Measurements from ENCODE around the gene PSAPL1.
"Not testable (repeated sequence)": the region's sequence is repeated elsewhere in the genome, so short reads cannot be mapped to it uniquely, and the experiment has no call there.

The PSAPL1 gene

GRCh38 chr4:7457201-7458065, 22.7 kb upstream of the PSAPL1 start:
- Histone ChIP-seq H3K9me3 (ENCODE audit: control insufficient read depth, low read length) (no peaks in the 10 kb centered on the region), H3K36me3 (ENCODE audit: control insufficient read depth, insufficient read depth, low read length) (no peaks in the 10 kb centered on the region), H3K27ac (no peak overlapping the region), H3K9ac (no peak overlapping the region), H2AFZ (no peak overlapping the region), H3K4me3 (ENCODE audit: low read depth, low read length) (no peak overlapping the region), H3K79me2 (no peaks in the 10 kb centered on the region), H3K27me3 (ENCODE audit: control insufficient read depth, insufficient read depth, low read length) (no peaks in the 10 kb centered on the region), H3K4me1 (no peaks in the 10 kb centered on the region), H3K4me2 (ENCODE audit: low read length) (no peak overlapping the region)
- no peak for TF ChIP-seq CTCF (IDR thresholded peaks at IDR 0.05)

- H3K4me1 ChIP-seq; H3K36me3 ChIP-seq (ENCODE audit: control insufficient read depth, insufficient read depth, low read length); H3K27ac ChIP-seq; H2AFZ ChIP-seq; H3K27me3 ChIP-seq (ENCODE audit: control insufficient read depth, insufficient read depth, low read length); H3K9me3 ChIP-seq (ENCODE audit: control insufficient read depth, low read length); H3K9ac ChIP-seq; H3K79me2 ChIP-seq; H3K4me2 ChIP-seq (ENCODE audit: low read length); H3K4me3 ChIP-seq (ENCODE audit: low read depth, low read length): not testable (repeated sequence)
Observed at GRCh38 chr4:7452802-7453201, 18.1 kb upstream of the PSAPL1 start.

- H3K4me2 ChIP-seq (ENCODE audit: low read length): no peak overlapping the region
- no peaks in the 10 kb centered on the region for H3K27me3 ChIP-seq (ENCODE audit: control insufficient read depth, insufficient read depth, low read length)
- H2AFZ ChIP-seq: no peak overlapping the region
- H3K4me3 ChIP-seq (ENCODE audit: low read depth, low read length): no peak overlapping the region
- no peaks in the 10 kb centered on the region for H3K4me1 ChIP-seq
- no peak overlapping the region for H3K27ac ChIP-seq
- no peaks in the 10 kb centered on the region for H3K9me3 ChIP-seq (ENCODE audit: control insufficient read depth, low read length)
- no peaks in the 10 kb centered on the region for H3K36me3 ChIP-seq (ENCODE audit: control insufficient read depth, insufficient read depth, low read length)
- TF ChIP-seq CTCF (IDR thresholded peaks at IDR 0.05): no peak
- no peak overlapping the region for H3K9ac ChIP-seq
- no peaks in the 10 kb centered on the region for H3K79me2 ChIP-seq
Observed at GRCh38 chr4:7451800-7452199, 17.1 kb upstream of the PSAPL1 start.

GRCh38 chr4:7451434-7451789, 16.7 kb upstream of the PSAPL1 start:
- H3K4me1 ChIP-seq: no peaks in the 10 kb centered on the region
- H2AFZ ChIP-seq: no peak overlapping the region
- H3K27ac ChIP-seq: no peak overlapping the region
- H3K79me2 ChIP-seq: no peaks in the 10 kb centered on the region
- no peak overlapping the region for H3K4me3 ChIP-seq (ENCODE audit: low read depth, low read length)
- no peaks in the 10 kb centered on the region for H3K36me3 ChIP-seq (ENCODE audit: control insufficient read depth, insufficient read depth, low read length)
- no peak for TF ChIP-seq CTCF (IDR thresholded peaks at IDR 0.05)
- H3K9me3 ChIP-seq (ENCODE audit: control insufficient read depth, low read length): no peaks in the 10 kb centered on the region
- no peak overlapping the region for H3K4me2 ChIP-seq (ENCODE audit: low read length)
- H3K27me3 ChIP-seq (ENCODE audit: control insufficient read depth, insufficient read depth, low read length): no peaks in the 10 kb centered on the region
- no peak overlapping the region for H3K9ac ChIP-seq

- Histone ChIP-seq H3K4me2 (ENCODE audit: low read length) (no peak overlapping the region), H2AFZ (no peak overlapping the region), H3K4me3 (ENCODE audit: low read depth, low read length) (no peak overlapping the region), H3K27ac (no peak overlapping the region), H3K27me3 (ENCODE audit: control insufficient read depth, insufficient read depth, low read length) (no peaks in the 10 kb centered on the region), H3K4me1 (no peaks in the 10 kb centered on the region), H3K79me2 (no peaks in the 10 kb centered on the region), H3K9ac (no peak overlapping the region), H3K36me3 (ENCODE audit: control insufficient read depth, insufficient read depth, low read length) (no peaks in the 10 kb centered on the region), H3K9me3 (ENCODE audit: control insufficient read depth, low read length) (no peaks in the 10 kb centered on the region)
- TF ChIP-seq CTCF (IDR thresholded peaks at IDR 0.05): no peak
Observed at GRCh38 chr4:7450775-7451433, 16.2 kb upstream of the PSAPL1 start.
